NOMO-1 (cell line): Measurements from ENCODE around the gene DTX4.

Experiments
- DNase-seq, 2 experiments: peaks; one replicate each; lab custom pipeline; 2025; ENCODE audit not compliant: unreplicated experiment in 2 of 2; lab: John Stamatoyannopoulos, UW

Gene DTX4

GRCh38 chr11:59189986-59190385, 18.1 kb downstream of the DTX4 start:
- no peak for DNase-seq

GRCh38 chr11:59191095-59191494, 19.2 kb downstream of the DTX4 start:
- no peak for DNase-seq

- DNase-seq, result no peak
These were observed 20.0 kb downstream of the DTX4 start for GRCh38 chr11:59191890-59192289.

- no peak for DNase-seq
These were observed 20.6 kb downstream of the DTX4 start for GRCh38 chr11:59192446-59193020.

GRCh38 chr11:59193587-59194130, 21.7 kb downstream of the DTX4 start:
- no peak for DNase-seq

- no peak for DNase-seq
These were observed 23.7 kb downstream of the DTX4 start for GRCh38 chr11:59195586-59195985.

- DNase-seq, result no peak
These were observed 24.8 kb downstream of the DTX4 start for GRCh38 chr11:59196777-59197176.

GRCh38 chr11:59197991-59198390, 26.1 kb downstream of the DTX4 start:
- DNase-seq, result no peak

- DNase-seq, result no peak
These were observed 26.8 kb downstream of the DTX4 start for GRCh38 chr11:59198726-59199125.

- no peak for DNase-seq
These were observed 27.9 kb downstream of the DTX4 start for GRCh38 chr11:59199546-59200422.

- no peak for DNase-seq
These were observed 28.5 kb downstream of the DTX4 start for GRCh38 chr11:59200423-59200746.

- no peak for DNase-seq
These were observed 29.4 kb downstream of the DTX4 start for GRCh38 chr11:59201353-59201752.

GRCh38 chr11:59204746-59205145, 32.8 kb downstream of the DTX4 start:
- no peak for DNase-seq

GRCh38 chr11:59205648-59206047, 33.7 kb downstream of the DTX4 start:
- no peak for DNase-seq

GRCh38 chr11:59206635-59207034, 34.7 kb downstream of the DTX4 start:
- peak in 1 of 2 experiments; percentile 9 for DNase-seq

- DNase-seq, result peak in 1 of 2 experiments; percentile 64
These were observed 36.1 kb downstream of the DTX4 start for GRCh38 chr11:59207988-59208451.

- DNase-seq, result no peak
These were observed 37.0 kb downstream of the DTX4 start for GRCh38 chr11:59208956-59209355.

- no peak for DNase-seq
These were observed 40.3 kb downstream of the DTX4 start for GRCh38 chr11:59212222-59212621.

GRCh38 chr11:59212744-59213631, 41.1 kb downstream of the DTX4 start, which contains the start of gene MPEG1:
Gene MPEG1, minus strand, starts transcription at chr11:59212927. Its CDS starts 62 bp downstream, at chr11:59212865.
- DNase-seq, result peak; percentile 71 to 92

- DNase-seq, result no peak
These were observed 42.4 kb downstream of the DTX4 start for GRCh38 chr11:59214141-59214893.
